SIG-M5 (cell line): ENCODE data around the gene INHA.
A peak's percentile ranks its signal among the peaks of the same experiment; 100 is the strongest.

Experiments used
- DNase-seq: peaks from one replicate; lab custom pipeline; 2025; lab: John Stamatoyannopoulos, UW

Gene INHA

DNA sequence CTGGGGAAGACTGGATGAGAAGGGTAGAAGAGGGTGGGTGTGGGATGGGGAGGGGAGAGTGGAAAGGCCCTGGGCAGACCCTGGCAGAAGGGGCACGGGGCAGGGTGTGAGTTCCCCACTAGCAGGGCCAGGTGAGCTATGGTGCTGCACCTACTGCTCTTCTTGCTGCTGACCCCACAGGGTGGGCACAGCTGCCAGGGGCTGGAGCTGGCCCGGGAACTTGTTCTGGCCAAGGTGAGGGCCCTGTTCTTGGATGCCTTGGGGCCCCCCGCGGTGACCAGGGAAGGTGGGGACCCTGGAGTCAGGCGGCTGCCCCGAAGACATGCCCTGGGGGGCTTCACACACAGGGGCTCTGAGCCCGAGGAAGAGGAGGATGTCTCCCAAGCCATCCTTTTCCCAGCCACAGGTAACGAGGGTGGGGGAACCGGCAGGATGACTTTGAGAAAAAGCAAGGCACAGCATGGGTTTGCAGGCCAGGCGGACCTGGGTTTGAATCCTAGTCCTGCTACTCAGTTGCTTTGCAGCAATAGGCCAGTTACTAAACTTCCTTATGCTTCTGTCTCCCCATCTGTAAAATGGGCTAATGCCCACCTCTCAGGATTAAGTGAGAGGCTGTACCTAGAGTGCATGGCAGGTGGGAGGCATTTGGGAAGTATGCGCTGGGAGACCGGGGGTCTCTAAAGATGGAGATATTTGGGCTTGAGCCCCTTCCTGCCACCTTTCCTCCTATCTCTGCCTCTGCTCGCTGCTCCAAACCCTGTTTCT is at the start of gene INHA:
TSS of gene INHA (plus strand) at position 74 of the 765 bp plus-strand sequence. CDS start at position 139, 65 bp downstream.
- DNase-seq = no peak

GRCh38 chr2:219523031-219523671 is 49.0 kb upstream of the INHA start:
- no peak for DNase-seq

- no peak for DNase-seq
These were observed 47.3 kb upstream of the INHA start for GRCh38 chr2:219524817-219525216.

DNA sequence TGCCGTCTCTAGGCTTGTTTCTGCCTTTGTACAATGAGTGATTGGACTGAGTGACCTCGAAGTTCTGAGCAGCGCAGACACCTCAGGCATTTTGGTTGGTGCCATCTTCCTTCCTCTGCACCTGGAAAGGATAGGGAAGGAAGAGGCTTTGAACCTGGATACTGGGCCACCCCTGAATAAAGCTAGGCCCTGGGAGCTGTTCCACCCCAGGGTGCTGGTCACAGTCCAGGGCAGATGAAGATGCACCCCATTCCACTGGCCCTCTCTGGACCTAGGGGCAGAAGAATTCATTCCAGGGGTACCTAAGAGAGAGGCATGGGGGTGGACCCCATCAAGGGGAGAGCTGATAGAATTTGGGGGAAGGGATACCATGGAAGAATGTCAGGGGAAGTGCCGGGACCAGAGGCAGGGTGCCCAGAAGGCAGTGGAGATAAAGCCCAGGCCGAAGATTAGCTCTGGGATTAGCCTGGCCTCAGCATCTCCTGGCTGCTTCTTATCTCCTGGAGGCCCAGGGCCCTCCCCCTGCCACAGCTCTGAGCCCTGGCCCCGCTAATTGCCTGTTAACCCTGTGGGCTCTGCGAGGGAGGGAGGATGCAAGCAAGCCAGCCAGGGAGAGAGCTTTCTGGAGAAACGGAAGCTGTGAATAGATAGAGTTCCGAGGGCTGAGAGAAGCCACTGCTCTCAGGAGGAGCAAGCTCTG is 46.4 kb upstream of the INHA start:
- DNase-seq = no peak

- DNase-seq = no peak
These were observed 45.6 kb upstream of the INHA start for GRCh38 chr2:219526320-219527075.

DNA sequence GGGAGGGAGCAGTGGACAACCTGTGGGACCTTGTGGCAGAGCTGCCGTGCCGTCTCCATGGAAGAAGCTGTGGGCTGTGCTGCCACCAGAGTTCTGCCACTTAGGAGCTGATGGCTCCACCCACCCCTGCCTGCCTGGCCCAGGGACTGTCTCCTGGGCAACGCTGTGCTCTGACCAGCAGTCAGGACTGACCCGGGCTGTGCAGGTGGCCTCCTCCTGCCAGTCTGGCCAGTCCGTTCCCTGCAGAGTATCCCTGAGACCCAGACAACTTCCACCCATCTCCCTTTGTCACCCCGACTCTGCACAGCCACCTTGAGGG is 45.1 kb upstream of the INHA start:
- no peak for DNase-seq

- DNase-seq = no peak
These were observed 44.6 kb upstream of the INHA start for GRCh38 chr2:219527472-219527871.

- peak; percentile 28 for DNase-seq
These were observed 41.8 kb upstream of the INHA start for GRCh38 chr2:219530048-219530963.

- DNase-seq = no peak
These were observed 40.3 kb upstream of the INHA start for GRCh38 chr2:219531639-219532377.

- no peak for DNase-seq
These were observed 39.8 kb upstream of the INHA start for GRCh38 chr2:219532378-219532649.

GRCh38 chr2:219533930-219534661 is 38.0 kb upstream of the INHA start:
- DNase-seq = no peak

GRCh38 chr2:219536425-219536824 is 35.7 kb upstream of the INHA start:
- DNase-seq = no peak

DNA sequence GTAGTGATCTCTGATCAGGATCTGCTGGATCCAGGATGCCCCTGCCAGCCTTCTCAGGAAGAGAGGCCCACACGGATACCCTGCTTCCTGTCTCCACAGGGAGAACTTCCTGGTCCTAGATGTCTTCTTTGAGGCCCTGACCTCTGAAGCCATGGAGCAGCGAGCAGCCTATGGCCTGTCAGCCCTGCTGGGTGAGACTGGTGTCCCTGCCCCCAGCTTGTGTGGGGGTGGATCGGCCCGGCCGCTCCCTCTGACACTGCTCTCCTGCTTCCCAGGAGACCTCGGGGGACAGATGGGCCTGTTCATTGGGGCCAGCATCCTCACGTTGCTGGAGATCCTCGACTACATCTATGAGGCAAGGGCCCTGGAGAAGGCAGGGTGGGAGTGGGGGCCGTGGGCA is 35.1 kb upstream of the INHA start:
- DNase-seq = no peak

DNA sequence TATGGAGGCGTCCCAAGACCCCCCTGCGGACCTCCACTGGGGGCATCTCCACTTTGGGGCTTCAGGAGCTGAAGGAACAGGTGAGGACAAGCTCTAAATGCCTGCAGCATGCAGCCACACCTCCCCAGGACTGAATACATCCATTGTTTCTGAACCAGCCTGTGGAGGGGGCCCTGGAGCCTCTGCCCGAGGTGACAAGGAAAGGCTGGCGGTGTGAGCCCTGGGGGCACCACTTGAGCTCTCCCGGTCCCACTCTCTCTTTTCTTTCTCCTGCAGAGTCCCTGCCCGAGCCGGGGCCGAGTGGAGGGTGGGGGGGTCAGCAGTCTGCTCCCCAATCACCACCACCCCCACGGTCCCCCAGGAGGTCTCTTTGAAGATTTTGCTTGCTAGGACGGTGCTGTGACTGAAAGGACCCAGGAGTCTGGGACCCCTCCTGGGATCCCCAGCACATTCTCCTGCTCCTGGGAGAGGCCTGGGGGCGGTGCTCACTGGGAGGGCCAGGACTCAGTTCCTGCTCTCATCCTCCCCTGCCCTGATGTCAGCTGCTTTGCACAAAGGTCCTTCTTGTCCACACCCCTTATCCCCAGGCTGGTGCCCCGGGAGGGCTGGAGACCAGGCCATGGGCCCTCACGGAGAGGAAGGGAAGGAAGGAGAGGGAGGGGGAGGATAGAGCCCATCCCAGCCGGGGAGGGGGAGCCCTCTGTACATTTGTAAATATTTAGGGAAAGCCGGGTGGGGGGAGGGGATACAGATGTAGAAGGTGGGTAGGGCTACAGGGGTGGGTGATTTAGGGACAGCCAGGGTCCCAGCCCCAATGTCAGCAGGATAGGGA is 34.2 kb upstream of the INHA start:
- DNase-seq = no peak

- DNase-seq = no peak
These were observed 33.6 kb upstream of the INHA start for GRCh38 chr2:219538504-219538951.

DNA sequence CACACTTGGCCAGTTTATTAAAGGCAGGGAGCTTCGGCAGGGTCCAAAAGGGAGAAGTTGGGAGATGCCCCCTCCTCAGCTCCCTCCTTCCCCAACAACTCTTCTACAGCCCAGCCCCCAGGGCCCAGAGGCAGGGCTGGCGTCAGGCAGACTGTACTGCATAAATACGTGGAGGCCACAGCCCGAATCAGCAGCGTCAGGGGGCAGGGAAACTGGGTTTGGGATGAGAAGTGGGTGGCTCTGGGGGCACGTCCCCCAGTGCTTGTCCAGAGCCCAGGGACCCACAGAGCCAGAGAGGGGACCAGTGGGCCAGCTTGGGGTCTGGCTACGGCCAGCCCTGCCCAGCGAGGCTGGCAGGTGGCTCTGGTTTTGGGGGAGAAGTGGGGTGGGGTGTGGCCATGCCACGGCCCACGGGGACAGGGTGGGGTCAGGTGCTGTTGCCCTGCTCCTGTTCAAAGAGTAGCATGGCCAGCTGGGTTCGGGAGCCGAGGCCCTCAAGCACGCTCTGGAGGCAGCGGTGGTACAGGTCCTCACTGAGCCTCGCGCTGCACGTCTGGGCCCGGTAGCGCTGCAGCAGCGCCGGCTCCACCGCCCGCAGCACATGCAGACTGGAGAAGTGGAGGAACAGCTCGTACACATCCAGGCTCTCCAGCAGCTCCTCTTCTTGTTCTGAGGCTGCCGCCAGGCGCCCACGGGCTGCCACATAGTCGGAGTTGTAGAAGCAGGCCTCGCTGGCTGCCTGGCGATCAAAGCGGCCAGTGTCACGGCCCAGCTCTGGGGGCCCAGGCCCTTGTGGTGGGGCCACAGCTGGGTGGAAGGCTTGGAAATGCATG is 32.9 kb upstream of the INHA start:
- DNase-seq = no peak

GRCh38 chr2:219539926-219540678 is 32.0 kb upstream of the INHA start:
- DNase-seq = no peak
